ENCODE results near the gene RAB1B.
A peak's percentile ranks its signal among the peaks of the same experiment; 100 is the strongest.

Gene RAB1B

DNA sequence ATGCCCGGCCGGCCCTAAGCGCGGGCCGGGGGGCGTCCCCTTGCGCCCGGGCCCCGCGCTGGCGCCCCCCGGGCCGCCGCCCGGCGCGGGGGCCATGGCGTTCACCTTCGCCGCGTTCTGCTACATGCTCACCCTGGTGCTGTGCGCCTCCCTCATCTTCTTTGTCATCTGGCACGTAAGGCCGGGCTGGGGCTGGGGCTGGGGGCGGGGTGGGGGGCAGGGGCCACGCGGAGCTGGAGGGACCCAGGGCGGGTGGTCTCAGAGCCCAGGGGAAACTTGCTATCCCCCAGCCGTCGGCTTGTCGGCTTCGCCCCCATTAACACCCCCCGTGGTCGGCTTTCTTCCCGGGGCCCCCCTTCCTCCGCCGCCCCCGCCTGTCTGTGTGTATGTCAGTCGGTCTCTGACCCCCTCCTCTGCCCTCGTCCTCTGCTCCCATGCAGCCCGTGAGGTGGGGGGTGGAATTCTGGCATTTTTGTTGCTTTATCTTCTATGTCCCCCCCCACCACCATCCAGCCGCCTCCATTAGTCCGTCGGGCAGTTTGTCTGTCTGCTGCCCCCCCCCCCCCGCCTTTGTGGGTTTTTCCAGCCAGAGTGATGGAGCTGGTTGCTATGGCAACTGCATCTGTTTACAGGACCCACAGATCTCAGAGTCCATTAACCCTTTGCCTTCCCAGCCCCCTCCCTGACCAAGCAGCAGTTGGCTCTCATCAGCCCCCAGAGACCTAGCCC lies 10.1 kb downstream of the RAB1B start:
- Mint-ChIP-seq H3K27ac (no peak overlapping the region), H3K4me1 (ENCODE audit: low read depth) (peaks cover 43% of the 10 kb centered on the region), H3K9me3 (no peaks in the 10 kb centered on the region), H3K27me3 (peaks cover 46% of the 10 kb centered on the region), H3K36me3 (ENCODE audit: low read depth) (peaks cover 51% of the 10 kb centered on the region), H3K4me3 (peak overlapping the region; percentile 61)
- intact Hi-C loops (cut with micrococcal nuclease): no loop called here

DNA sequence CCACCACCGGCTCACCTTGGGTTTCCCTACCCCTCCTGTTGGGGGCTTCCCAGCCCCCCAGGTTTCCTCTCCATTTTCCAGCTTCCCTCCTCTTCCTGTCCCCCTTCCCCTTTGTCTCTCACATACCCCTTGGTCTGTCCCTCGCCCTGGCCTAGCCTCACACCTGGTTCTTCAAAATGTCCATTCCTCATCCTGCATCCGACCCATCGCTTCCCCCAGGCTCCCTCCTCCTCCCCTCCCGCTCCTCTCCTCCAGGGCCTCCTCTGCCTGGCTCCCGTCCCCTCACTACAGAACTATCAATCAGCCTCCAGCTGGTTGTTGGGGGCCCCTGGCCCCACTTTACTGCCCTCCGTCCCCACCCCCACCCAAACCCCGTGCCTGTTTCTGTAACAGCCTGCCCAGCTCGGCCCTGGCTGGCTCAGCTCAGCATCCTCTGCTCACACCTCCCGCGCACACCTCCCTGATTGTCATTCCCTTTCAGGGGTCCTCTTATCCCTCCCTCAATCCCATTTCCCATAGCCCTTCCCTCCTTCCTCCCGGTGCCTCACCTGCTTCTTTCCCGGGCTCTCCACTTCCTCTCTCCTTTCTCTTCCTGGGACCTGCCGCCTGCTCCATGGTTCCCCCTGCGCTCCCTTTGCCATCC lies 10.8 kb downstream of the RAB1B start:
- Mint-ChIP-seq H3K4me3 (no peak overlapping the region), H3K27me3 (peaks cover 46% of the 10 kb centered on the region), H3K9me3 (no peaks in the 10 kb centered on the region), H3K27ac (peak overlapping the region; percentile 8), H3K36me3 (ENCODE audit: low read depth) (peaks cover 50% of the 10 kb centered on the region), H3K4me1 (ENCODE audit: low read depth) (peaks cover 43% of the 10 kb centered on the region)
- intact Hi-C loops (cut with micrococcal nuclease): no loop called here

DNA sequence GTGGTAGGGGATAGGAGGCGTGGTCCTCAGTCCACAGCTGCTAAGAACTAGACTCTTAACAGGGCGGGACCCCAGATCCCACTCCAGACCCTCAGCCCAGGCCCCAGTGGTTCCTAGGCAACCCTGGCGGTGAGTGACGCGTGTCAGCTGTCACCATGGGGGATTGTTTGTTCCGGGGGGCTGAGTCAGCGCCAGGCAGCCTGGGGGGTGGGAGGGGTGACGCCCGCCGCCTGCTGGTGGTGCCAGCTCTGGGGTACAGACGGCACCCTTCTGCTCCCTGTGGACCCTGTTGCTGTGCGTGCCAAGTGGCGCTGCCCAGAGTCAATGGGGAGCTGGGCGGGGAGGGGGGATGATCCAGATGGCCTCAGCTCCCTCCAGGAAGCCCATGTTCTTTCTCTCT lies 12.0 kb downstream of the RAB1B start:
- intact Hi-C loops (cut with micrococcal nuclease): no loop called here
- H3K27me3 Mint-ChIP-seq: peaks cover 46% of the 10 kb centered on the region
- no peak overlapping the region for H3K27ac Mint-ChIP-seq
- H3K4me3 Mint-ChIP-seq: no peak overlapping the region
- no peaks in the 10 kb centered on the region for H3K9me3 Mint-ChIP-seq
- peaks cover 43% of the 10 kb centered on the region for H3K4me1 Mint-ChIP-seq (ENCODE audit: low read depth)
- H3K36me3 Mint-ChIP-seq (ENCODE audit: low read depth): peaks cover 50% of the 10 kb centered on the region

DNA sequence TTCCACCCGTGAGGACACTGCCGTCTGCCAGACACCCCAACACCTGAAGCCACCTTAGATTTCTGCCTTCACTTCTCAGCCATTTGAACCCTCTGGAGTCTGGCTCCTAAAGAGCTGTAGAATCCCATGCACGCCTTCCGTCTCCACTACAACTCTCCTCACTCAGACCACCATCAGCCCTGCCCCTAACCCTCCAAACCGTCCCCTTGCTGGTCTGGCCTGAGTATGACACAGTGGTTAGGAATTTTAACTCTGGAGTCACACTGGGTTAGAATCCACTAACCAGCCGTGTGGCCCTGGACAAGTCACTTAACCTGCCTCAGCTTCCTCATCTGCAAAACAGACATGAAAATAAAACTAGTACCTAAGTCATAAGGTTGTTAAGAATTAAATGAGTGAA lies 12.6 kb downstream of the RAB1B start:
- intact Hi-C loops (cut with micrococcal nuclease): no loop called here
- no peak overlapping the region for H3K4me3 Mint-ChIP-seq
- no peak overlapping the region for H3K27ac Mint-ChIP-seq
- peaks cover 43% of the 10 kb centered on the region for H3K4me1 Mint-ChIP-seq (ENCODE audit: low read depth)
- peaks cover 46% of the 10 kb centered on the region for H3K27me3 Mint-ChIP-seq
- no peaks in the 10 kb centered on the region for H3K9me3 Mint-ChIP-seq
- peaks cover 50% of the 10 kb centered on the region for H3K36me3 Mint-ChIP-seq (ENCODE audit: low read depth)

DNA sequence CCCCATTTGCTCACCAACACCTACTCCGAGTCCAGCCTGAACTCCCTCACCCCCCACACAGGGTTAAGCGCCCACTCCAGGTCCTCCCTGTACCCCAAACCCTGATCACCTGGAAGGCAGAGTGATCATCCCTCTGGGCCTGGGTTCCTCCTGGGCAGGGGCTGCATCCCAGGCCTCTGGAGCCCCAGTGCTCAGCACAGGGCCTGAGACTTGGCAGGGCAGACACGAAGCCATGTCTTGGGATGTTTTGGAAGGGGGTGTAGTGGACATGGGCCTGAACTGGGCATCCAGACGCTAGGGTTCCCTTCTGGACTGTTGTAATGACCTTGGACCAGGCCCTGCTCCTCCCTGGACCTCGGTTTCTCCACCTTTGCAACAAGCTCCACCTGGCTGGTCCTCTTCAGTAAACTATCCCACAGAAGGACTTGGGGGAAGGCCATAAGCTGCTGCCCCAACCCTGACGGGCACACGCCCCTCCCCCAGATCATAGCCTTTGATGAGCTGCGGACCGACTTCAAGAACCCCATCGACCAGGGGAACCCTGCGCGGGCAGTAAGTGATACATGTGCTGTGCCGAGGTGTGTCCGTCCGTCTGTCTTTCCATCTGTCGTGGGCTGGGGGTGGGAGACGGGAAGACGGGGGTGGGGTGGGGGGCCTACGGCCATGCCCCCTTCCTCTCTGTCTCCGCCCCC lies 13.5 kb downstream of the RAB1B start:
- intact Hi-C loops (cut with micrococcal nuclease): loop anchor here (1.0 to 2.0 kb wide), 2 partner anchors 13 to 60 kb away; partner anchors contain the start of gene RAB1B
- Mint-ChIP-seq H3K9me3 (no peaks in the 10 kb centered on the region), H3K4me3 (no peak overlapping the region), H3K36me3 (ENCODE audit: low read depth) (peaks cover 46% of the 10 kb centered on the region), H3K27me3 (peaks cover 42% of the 10 kb centered on the region), H3K4me1 (ENCODE audit: low read depth) (peaks cover 45% of the 10 kb centered on the region), H3K27ac (no peak overlapping the region)

DNA sequence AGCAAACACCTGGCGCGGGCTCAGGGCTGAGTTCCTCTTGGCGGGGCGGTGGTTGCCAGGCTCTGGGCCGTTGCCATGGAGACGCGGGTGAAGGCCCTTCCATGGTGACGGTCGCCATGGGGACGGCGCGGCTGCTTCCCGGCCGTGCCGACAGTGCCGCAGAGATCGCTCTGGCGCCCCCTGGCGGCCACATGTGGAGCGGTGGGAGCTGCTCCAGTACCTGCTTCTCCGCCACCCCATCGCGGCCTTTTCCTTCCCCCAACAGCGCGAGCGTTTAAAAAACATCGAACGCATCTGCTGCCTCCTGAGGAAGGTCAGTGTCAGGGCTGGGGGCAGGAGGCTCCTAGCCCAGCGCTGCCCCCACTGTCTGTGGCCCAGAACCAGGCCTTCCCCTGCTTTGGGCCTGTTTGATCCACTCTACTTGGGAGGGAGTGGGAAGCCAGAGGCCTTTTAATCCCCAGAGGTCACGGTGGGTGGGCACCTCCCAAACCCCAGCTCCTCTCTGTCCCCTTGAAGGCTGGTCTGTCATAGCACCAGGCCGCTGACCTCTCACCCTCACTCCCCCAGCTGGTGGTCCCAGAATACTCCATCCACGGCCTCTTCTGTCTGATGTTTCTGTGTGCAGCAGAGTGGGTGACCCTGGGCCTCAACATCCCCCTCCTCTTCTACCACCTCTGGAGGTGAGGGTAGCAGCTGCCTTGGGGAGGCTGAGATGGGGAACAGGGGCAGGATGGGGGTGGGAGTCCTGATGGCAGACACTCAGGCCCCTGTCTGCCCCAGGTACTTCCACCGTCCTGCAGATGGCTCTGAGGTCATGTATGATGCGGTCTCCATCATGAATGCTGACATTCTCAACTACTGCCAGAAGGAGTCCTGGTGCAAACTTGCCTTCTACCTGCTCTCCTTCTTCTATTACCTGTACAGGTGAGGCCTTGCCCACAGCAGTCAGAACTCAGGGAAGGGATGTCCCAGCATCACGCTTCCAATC lies 14.3 kb downstream of the RAB1B start:
- Mint-ChIP-seq H3K9me3 (no peaks in the 10 kb centered on the region), H3K27ac (no peak overlapping the region), H3K4me3 (no peak overlapping the region)

DNA sequence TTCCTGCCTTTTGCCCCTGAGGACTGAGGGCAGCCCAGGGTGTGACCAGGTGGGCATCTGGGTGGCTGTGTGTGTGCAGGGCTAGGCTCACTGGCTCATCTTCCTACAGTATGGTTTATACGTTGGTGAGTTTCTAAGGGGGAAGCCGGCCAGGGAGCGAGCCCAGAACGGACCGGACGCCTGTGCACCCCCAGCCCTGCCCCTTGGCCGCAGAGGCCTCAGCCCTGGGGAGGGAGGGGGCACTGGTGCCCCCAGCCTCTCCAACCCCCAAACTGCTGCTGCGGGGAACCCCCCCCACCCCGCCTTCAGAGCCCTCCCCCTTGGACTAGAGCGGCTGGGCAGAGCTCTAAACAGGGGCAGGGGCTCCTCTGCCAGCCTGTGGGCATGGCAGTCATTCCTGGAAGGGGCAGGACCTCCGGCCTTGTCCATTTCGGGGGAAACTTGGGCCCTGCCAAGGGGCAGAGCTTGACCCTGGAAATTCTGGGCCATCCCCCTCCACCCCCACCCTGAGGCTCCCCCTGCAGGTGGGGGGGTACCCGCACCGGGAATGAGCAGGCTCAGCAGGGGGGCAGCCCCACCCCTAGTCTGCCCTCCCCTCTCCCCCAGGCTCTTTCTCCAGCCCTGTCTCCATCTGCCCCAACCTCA lies 15.1 kb downstream of the RAB1B start:
- Mint-ChIP-seq H3K4me1 (ENCODE audit: low read depth) (peaks cover 51% of the 10 kb centered on the region), H3K9me3 (no peaks in the 10 kb centered on the region), H3K36me3 (ENCODE audit: low read depth) (peaks cover 46% of the 10 kb centered on the region), H3K27ac (no peak overlapping the region), H3K27me3 (peaks cover 32% of the 10 kb centered on the region), H3K4me3 (no peak overlapping the region)
- intact Hi-C loops (cut with micrococcal nuclease): loop anchor here (2.0 kb wide), 1 partner anchor 15 kb away; the partner anchor contains the start of gene RAB1B

More for the DNA sequence above, 14.3 kb downstream of the RAB1B start:
- intact Hi-C loops (cut with micrococcal nuclease): loop anchor here (1.0 to 2.0 kb wide), 2 partner anchors 14 to 60 kb away; partner anchors contain the start of gene RAB1B
- Mint-ChIP-seq H3K36me3 (ENCODE audit: low read depth) (peaks cover 44% of the 10 kb centered on the region), H3K4me1 (ENCODE audit: low read depth) (peaks cover 45% of the 10 kb centered on the region), H3K27me3 (peaks cover 33% of the 10 kb centered on the region)

DNA sequence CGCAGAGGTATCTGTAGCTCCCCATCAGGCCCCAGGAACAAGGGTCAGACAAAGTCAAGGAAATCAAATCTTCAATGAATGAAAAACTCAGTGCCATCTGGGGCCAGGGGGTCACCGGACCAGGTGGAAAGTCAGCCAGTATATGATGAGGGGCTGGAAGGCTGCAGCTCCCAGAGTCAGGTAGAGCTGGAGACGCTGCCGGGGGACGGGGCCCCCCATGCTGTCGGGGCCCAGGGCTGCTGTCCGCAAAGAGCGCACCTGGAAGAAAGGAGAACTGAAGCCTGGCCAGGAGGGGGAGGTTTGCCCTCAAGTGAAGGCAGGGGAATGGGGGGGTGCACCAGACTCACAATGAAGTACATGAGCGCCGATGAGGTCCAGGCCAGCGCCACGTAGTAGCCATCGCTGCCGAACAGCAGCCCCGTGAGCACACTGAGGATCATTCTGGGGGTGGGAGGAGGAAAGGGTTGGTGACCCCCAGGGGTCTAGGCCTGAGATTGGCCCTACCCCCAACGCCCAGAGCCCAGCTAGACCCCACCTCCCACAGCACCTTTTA lies 16.2 kb downstream of the RAB1B start:
- Mint-ChIP-seq H3K4me1 (ENCODE audit: low read depth) (peaks cover 45% of the 10 kb centered on the region), H3K36me3 (ENCODE audit: low read depth) (peaks cover 50% of the 10 kb centered on the region), H3K27ac (no peak overlapping the region), H3K27me3 (peaks cover 22% of the 10 kb centered on the region), H3K4me3 (no peak overlapping the region), H3K9me3 (no peaks in the 10 kb centered on the region)
- intact Hi-C loops (cut with micrococcal nuclease): no loop called here

DNA sequence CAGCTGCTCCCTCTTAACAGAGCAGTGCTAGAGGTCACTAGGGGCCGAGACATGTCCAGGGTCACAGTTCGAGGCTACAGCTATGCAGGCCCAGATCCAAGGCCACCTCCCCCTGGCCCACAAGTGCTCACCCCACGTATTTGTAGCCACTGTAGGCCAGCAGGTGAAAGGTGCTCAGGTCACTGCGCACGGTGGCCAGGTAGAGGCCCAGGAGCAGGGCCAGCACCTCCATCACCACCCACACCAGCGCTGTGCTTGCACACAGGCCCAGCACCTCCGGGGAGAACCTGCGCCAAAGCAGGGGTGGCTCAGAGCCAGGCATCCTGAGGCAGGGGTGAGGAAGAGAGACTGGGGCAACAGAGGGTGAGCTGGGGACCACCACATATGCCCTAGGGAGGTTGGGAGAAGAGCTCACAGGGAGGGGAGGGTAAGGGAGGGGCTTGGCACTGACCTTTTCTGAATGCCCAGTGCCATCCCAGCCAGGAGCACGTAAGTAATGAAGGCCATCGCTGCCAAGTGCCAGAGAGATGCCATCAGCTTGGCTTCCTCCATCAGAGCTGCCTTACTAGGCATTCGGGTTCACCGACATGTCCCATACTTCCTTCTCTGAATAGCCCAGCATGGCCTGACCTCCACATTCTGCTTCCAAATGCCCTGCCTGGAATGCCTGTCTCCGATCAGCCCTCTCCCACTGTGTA lies 17.0 kb downstream of the RAB1B start:
- peaks cover 47% of the 10 kb centered on the region for H3K36me3 Mint-ChIP-seq (ENCODE audit: low read depth)
- peaks cover 51% of the 10 kb centered on the region for H3K4me1 Mint-ChIP-seq (ENCODE audit: low read depth)
- H3K27me3 Mint-ChIP-seq: peaks cover 22% of the 10 kb centered on the region
- H3K4me3 Mint-ChIP-seq: no peak overlapping the region
- no peak overlapping the region for H3K27ac Mint-ChIP-seq
- intact Hi-C loops (cut with micrococcal nuclease): no loop called here
- no peaks in the 10 kb centered on the region for H3K9me3 Mint-ChIP-seq

DNA sequence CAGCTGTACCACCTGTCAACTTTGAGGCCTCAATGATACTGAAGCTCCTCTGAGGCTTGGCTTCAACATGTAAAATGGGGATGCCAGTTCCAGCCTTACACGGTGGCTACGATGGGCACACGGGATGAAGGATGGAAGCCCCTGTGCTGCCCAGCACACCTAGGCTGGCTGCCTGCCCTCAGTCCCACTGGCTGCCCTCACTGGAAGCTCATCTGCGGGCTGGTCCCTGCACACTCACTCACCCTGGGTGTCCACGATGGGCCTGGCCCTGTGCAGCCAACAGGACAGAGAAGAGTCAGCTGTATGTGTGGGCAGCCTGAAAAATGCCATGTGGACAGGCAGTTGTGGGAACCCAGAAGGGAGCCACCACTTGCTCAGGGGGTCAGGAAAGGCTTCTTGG lies 18.3 kb downstream of the RAB1B start:
- H3K27me3 Mint-ChIP-seq: peaks cover 23% of the 10 kb centered on the region
- no peaks in the 10 kb centered on the region for H3K9me3 Mint-ChIP-seq
- H3K4me1 Mint-ChIP-seq (ENCODE audit: low read depth): peaks cover 51% of the 10 kb centered on the region
- no peak overlapping the region for H3K4me3 Mint-ChIP-seq
- intact Hi-C loops (cut with micrococcal nuclease): no loop called here
- H3K36me3 Mint-ChIP-seq (ENCODE audit: low read depth): peaks cover 47% of the 10 kb centered on the region
- H3K27ac Mint-ChIP-seq: peak overlapping the region; percentile 80

DNA sequence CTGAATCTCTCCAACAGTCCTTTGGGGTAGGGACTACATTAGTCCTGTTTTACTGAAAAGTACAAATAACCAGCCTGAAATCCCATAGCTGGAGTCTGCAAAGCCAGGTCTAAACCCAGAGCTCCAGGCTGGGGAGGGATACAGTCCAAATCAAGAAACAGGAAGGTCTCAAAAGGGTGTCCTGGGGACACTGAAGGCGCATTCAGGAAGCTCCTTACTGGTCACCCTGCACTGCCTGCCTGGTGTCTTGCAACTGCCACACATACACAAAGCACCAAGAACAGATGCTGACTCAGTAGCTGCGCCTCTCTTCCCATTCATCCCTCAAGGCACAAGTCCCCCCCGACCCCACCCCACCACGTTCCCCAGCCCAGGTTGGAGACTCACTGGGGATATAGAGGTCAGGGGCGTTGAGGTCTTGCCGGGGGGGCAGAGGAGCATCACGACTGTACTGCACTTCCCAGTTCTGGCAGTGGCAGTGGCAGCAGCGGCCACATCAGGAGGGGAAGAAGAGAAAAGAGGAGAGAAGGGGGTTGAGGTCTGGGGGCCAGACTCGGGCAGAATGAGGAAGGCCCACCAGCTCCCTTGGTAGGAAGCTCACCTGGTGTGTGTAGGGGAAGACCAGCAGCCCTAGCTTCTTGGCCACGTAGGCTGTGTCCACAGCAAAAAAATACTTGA lies 18.9 kb downstream of the RAB1B start:
- H3K27ac Mint-ChIP-seq: peak overlapping the region; percentile 80
- peaks cover 20% of the 10 kb centered on the region for H3K27me3 Mint-ChIP-seq
- intact Hi-C loops (cut with micrococcal nuclease): no loop called here
- peak overlapping the region; percentile 85 for H3K4me3 Mint-ChIP-seq
- H3K36me3 Mint-ChIP-seq (ENCODE audit: low read depth): peaks cover 47% of the 10 kb centered on the region
- H3K4me1 Mint-ChIP-seq (ENCODE audit: low read depth): peaks cover 48% of the 10 kb centered on the region
- no peaks in the 10 kb centered on the region for H3K9me3 Mint-ChIP-seq
